SKM-1 treated with dmso at 0.1 percent for 144 hours (cell line): ENCODE results near the gene TTYH3.
"Not testable (repeated sequence)": the region's sequence is repeated elsewhere in the genome, so short reads cannot be mapped to it uniquely, and the experiment has no call there.

ENCODE experiments used
- DNase-seq: peaks from one replicate; lab custom pipeline; 2025; ENCODE audit not compliant: unreplicated experiment; lab: John Stamatoyannopoulos, UW

The TTYH3 gene

DNA sequence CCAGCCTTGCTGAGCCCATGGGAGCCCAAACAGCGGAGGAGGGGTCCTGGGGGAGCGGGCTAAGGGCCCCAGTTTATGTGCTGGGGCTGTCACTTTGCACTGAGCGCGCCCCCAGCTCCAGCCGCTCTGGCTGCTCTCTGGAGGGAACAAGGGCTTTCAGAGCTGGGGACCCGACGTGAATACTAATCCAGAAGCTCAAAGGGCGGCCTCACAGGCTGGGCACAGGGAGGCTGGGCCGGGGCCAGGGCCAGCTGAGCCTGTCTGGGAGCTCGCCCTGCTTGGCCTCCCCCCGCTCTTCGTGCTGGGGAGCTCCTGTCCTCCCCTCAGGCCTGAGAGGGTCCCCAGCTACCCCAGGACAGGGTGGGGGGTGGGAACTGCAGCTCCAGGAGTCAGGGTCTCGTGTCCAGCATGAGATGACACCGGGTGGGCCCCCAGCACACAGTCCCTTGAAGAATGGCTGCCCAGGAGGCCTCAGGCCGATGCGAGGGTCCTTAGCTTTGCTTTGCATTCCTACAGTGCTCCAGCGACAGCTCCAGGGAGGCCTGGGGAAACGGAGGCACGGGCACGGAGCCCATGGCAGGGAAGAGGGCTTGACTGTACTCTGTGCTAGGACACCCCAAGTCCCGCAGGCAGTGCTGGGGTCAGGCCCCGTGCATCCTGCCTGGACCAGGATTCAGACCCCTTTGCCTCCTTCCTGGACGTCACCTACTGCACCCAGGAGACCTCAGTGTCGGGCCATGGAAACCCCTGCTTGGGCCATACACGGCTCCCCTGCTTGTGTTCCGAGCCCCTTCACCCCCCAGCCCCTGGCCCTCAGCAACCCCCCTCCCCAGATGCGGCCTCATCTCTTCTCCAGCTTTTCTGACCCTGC, 50.4 kb downstream of the TTYH3 start:
- no peak for DNase-seq

GRCh38 chr7:2684501-2684900, 52.7 kb downstream of the TTYH3 start:
- DNase-seq: no peak

GRCh38 chr7:2686101-2686500, 54.3 kb downstream of the TTYH3 start:
- DNase-seq: no peak

DNA sequence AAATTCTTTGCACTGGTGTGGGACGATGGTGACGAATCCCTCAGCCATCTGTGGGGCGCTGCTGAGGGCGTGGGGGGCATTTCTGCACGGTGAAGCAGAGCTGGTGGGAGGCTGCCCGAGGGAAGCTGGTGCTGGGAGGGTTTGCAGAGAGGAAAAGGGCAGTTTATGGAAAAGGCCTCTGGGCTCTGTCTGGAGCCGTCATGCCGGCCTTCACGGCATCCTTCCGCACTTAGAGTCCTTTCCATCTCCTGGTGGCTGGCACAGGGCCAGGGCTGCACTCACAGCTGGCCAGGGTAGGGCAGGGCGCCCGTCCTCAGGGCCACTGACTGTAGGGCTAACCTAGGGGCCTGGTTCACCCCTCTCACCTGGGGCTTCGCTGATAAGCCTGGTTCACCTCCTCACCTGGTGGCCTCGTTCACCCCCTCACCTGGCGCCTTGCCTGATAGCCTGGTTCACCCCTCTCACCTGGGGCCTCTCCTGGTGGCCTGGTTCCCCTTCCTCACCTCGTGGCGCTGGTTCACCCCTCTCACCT, 55.6 kb downstream of the TTYH3 start:
- no peak for DNase-seq

GRCh38 chr7:2687881-2688318, 56.1 kb downstream of the TTYH3 start, which contains the start of gene AMZ1:
Gene AMZ1 (plus strand): TSS chr7:2688202. CDS start chr7:2700452, 12,250 bp downstream.
- DNase-seq: no peak

DNA sequence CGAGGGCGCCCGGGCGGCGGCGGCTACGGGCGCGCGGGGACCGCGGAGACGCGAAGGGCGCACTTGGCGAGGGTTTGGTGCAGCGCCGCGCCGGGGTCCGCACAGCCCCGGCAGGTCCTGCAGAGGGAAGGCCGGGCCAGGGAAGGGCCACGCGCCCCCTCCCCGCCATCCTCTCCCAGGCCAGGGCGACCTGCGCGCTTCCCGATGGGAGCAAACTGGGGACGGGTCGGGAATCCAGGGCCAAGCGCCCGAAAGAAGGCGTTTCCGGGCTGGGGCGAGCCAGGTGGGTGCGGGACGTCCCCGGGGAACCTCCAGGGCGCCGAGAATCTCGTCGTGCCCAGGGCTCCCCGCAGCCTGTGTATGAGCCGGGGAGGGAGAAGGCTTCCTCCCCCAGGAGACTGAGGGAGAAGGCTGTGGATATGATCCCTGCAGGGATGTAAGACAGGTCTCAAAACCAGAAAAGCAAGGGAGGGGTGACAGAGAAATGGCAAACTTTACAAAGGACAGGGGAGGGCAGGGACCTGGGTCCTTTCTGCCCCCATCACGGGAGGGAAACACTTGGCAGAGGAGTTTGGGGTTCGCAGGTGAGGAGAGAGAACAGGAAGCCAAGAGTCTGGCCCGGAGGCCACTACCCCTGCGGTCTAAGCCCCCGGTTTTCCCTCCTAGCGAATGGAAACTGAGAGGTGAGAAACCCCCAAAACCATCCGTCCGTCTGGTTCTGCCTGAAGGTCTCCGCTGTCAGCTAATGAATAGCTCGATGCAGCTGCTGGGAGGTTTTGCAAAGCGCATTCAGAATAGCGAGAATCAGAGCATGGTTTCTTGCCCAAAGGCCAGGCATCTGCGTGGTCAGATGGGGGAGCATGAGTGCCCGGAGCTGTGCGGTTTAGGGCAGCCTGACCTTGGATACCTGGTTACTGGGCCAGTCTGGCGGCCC, 56.9 kb downstream of the TTYH3 start:
- no peak for DNase-seq

- DNase-seq: no peak
Measured at GRCh38 chr7:2689343-2689847, 57.6 kb downstream of the TTYH3 start.

DNA sequence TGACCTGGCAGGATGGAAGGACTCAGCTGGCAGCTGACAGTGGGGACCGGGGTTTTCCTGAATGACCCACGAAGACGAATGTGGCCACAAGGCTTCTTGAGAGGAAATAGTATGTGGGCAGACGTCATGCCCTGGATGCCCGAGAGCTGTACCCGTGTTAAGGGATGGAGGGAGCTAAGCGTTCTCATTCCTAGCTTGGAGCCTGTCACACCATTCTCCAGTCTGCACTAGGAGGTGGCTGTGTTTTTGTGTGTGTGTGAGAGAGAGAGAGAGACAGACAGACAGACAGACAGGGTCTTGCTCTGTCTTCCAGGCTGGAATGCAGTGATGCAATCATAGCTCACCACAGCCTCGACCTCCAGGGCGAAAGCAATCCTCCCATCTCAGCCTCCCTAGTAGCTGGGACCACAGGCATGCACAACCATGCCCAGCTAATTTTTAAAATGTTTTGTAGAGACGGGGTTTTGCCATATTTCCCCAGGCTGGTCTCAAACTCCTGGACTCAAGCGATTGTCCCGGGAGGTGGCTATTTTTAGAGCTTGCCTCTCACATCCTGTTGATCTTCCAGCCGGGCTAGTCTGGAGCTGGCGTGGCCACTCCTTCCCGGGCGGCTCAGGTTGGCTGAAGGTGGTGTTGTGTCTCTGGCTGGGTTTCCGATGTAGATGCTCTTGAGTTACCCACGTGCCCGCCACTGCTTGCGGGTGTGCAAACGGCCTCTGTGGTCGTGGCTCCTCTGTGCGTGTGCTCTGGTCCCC, 58.3 kb downstream of the TTYH3 start:
- DNase-seq: no peak

DNA sequence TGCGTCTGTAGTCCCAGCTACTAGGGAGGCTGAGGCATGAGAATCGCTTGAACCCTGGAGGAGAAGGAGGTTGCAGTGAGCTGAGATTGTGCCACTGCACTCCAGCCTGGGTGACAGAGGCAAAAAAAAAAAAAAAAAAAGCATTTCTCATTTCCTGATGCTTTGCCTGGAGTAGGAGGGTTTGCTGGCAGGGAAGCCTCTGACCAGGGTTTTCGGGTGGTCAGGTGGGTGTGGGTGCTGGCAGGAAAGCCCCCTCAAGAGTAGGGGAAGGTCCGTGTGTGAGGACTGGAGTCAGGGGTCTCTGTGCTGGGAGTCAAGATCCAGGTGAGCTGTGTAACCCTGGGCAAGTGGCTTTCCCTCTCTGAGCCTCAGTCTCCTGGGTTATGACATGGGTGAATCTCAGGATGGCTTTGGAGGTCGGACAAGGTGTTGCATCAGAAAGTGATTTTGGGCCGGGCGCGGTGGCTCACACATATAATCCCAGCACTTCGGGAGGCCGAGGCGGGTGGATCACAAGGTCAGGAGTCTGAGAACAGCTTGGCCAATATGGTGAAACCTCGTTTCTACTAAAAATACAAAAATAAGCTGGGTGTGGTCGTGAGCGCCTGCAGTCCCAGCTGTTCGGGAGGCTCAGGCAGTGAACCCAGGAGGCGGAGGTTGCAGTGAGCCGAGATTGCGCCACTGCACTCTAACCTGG, 59.4 kb downstream of the TTYH3 start:
- DNase-seq: no peak

DNA sequence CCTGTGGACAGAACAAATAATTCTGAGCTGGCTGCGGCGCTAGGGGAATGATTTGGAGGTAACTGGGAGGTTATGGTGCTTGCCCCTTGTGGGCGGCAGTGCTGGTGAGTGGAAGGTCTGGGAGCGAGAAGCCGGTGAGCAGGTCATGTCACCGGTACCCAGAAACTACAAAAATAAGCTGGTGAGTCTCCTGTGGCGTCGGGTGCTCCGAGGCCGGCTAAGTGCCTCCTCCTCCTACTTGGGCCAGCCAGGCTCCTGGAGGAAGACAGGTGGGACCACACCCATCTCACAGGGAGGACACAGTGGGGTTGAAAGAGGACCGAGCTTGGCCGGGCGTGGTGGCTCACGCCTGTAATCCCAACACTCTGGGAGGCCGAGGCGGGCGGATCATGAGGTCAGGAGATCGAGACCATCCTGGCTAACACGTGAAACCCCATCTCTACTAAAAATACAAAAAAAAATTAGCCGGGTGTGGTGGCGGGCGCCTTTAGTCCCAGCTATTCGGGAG, 60.2 kb downstream of the TTYH3 start:
- DNase-seq: not testable (repeated sequence)

GRCh38 chr7:2692543-2692942, 60.8 kb downstream of the TTYH3 start:
- DNase-seq: no peak

DNA sequence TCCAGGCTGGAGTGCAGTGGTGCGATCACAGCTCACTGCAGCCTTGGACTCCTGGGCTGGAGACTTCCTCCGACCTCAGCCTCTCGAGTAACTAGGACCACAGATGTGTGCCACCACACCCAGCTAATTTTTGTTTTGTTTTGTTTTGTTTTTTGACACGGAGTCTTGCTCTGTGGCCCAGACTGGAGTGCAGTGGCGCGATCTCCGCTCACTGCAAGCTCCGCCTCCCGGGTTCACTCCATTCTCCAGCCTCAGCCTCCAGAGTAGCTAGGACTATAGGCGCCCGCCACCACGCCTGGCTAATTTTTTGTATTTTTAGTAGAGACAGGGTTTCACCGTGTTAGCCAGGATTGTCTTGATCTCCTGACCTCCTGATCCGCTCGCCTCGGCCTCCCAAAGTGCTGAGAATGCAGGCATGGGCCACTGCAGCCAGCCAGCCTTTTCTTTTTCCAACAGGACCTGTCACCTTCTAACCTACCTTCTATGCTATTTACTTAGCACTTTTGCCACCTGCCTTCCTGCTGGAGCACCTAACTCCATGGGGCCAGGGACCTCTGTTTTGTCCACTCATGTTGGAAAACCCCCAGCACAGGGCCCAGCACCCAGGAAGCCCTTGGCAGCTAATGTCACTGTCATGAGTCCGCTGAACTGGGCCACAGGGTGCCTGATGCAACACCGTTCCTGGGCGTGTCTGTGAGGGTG, 61.8 kb downstream of the TTYH3 start:
- not testable (repeated sequence) for DNase-seq

DNA sequence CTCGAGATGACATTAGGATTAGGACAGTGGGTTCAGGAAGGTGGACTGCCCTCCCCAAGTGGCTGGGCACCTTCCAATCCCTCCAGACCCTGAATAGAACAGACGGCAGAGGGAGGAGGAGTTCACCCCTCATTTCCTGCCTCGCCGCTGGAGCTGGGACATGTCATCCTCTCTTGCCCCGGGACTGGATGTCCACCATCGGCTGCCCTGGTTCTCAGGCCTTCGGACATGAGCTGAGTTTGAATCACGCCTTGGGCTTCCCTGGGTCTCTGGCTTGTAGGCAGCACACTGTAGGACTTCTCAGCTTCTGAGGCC, 62.3 kb downstream of the TTYH3 start:
- not testable (repeated sequence) for DNase-seq

DNA sequence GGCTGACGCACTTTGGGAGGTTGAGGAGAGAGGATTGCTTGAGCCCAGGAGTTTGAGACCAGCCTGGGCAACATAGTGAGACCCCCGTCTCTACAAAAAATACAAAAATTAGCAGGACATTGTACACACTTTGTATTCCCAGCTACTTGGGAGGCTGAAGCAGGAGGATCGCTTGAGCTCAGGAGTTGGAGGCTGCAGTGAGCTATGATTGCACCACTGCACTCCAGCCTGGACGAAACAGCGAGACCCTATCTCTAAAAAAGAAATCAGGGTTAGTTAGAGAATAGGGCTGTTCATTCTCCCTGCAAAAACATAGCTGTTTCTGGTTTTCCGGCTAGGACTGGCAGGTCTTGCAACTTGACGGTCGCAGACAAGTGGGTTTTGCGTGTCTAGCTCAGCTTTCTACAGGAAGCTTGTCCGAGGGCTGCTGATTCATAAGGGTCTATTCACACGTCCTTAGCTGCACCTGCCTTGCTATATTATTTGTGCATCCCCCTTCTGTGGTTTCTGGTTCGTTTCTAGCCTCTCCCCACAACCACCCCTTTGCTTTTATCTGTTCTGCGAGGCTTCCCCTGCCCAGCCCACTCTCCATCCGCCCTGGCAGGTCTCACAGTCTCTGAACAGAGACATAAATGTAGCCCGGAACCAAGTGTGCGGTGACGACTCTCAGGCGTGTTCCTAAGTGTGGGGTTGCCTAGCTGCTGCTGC, 66.9 kb downstream of the TTYH3 start:
- DNase-seq: no peak

- DNase-seq: no peak
Measured at GRCh38 chr7:2699289-2699620, 67.5 kb downstream of the TTYH3 start.

GRCh38 chr7:2700141-2700850, 68.5 kb downstream of the TTYH3 start:
- DNase-seq: no peak

- DNase-seq: no peak
Measured at GRCh38 chr7:2701424-2701823, 69.6 kb downstream of the TTYH3 start.
